Keratinocyte (primary cell): ENCODE data around the gene HOOK2.

Experiments
- EZH2 ChIP-seq: IDR thresholded peaks from one replicate; pipeline ENCODE4 v1.6.1; 2012; ENCODE audit warnings: inconsistent platforms, mild to moderate bottlenecking, low read length, moderate library complexity
- TF ChIP-seq, protein P1 (sequence below), 3 experiments: IDR thresholded peaks in 1 of 3; conservative IDR thresholded peaks in 1 of 3; optimal IDR thresholded peaks in 1 of 3; 2 replicates in 2 of 3; 3 replicates in 1 of 3; pipeline versions ENCODE3 to v1.5.1; 2011; ENCODE audit warnings: low read length in 3 of 3, mild to moderate bottlenecking in 3 of 3, moderate library complexity in 2 of 3, control low read depth in 1 of 3, inconsistent platforms in 1 of 3; ENCODE audit not compliant: insufficient read depth in 2 of 3; ENCODE audit errors: extremely low read depth in 1 of 3

DNA sequence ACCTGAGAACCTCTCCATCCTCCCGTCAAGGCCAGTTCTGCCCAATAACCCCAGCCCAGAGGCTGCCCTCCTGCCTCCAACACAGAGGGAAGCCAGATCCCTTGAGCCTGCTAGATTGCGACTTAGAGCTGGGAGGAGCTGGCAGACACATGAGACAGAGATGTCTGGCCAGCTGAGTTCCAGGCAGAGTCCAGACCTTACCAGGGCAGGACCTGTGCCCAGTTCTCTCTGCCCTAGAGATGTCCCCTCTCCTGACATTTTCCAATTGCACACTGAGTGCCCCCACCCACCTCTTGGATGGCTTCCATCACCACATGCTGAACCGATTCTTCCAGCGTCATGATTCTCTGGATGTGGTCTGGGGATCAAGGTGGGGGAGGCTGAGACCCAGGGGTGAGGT lies 3.0 kb downstream of the HOOK2 start:
- TF ChIP-seq, protein P1, sequence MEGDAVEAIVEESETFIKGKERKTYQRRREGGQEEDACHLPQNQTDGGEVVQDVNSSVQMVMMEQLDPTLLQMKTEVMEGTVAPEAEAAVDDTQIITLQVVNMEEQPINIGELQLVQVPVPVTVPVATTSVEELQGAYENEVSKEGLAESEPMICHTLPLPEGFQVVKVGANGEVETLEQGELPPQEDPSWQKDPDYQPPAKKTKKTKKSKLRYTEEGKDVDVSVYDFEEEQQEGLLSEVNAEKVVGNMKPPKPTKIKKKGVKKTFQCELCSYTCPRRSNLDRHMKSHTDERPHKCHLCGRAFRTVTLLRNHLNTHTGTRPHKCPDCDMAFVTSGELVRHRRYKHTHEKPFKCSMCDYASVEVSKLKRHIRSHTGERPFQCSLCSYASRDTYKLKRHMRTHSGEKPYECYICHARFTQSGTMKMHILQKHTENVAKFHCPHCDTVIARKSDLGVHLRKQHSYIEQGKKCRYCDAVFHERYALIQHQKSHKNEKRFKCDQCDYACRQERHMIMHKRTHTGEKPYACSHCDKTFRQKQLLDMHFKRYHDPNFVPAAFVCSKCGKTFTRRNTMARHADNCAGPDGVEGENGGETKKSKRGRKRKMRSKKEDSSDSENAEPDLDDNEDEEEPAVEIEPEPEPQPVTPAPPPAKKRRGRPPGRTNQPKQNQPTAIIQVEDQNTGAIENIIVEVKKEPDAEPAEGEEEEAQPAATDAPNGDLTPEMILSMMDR (optimal IDR thresholded peaks at IDR 0.05 in 1 of 3, IDR thresholded peaks at IDR 0.05 in 1 of 3, conservative IDR thresholded peaks at IDR 0.05 in 1 of 3; ENCODE audit: extremely low read depth in 1 of 3, insufficient read depth in 2 of 3, low read length in 3 of 3), result no peak
- no peak for TF ChIP-seq EZH2
